ENCODE measurements around the gene SEMA3B. TPM values are rescaled to one million over a fixed set of nuclear protein-coding genes. Genes with fewer than 3 reads are reported as not detected.
A peak's percentile ranks its signal among the peaks of the same experiment; 100 is the strongest.

Gene SEMA3B
- total and polyA plus RNA-seq, 2 donors from 2014 or later = 96.1 to 99.9 TPM

DNA sequence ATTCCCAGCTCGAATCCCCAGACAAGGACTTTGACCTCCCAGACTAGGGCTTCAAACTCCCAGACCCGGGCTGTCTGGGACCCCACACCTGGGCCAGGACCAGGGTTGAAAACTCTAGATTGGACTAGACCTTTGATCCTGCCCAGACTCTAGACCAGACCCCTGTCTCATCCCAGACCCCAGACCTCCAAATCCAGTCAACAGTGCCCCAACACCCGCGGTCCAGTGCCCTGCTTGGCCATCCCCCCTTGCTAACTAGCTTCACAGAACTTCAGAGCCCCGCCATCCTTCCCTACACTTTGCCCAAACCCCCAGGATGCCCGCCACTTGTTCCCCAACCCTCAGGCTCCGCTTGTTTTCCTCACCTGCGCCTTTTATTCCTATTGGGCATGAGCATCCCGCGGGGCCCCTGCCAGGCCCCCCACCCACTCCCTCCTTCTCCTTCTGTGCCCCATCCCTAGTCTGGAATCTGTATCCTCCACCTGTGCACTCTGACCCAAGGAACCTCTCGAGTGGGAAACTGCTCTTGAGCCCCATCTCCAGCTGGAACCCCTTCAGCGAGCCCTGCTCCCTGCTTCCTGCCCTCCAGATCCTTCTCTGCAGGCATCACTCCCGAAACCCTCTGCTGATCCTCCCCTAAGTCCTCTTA is 32.3 kb upstream of the SEMA3B start:
- peak overlapping the region; percentile 75 to 95 (median 76) for H3K9ac ChIP-seq (ENCODE audit: low read length in 3 of 3)
- no peak for FAIRE-seq
- peak overlapping the region; percentile 65 to 93 (median 77) for H3K4me3 ChIP-seq (ENCODE audit: low read length in 3 of 3)
- intact Hi-C loops (cut with DNase I) = no loop called here
- H3K9me3 ChIP-seq (ENCODE audit: control insufficient read depth in 2 of 3, insufficient read depth in 1 of 3, low read length in 3 of 3) = no peaks in the 10 kb centered on the region
- TF ChIP-seq, protein P1, sequence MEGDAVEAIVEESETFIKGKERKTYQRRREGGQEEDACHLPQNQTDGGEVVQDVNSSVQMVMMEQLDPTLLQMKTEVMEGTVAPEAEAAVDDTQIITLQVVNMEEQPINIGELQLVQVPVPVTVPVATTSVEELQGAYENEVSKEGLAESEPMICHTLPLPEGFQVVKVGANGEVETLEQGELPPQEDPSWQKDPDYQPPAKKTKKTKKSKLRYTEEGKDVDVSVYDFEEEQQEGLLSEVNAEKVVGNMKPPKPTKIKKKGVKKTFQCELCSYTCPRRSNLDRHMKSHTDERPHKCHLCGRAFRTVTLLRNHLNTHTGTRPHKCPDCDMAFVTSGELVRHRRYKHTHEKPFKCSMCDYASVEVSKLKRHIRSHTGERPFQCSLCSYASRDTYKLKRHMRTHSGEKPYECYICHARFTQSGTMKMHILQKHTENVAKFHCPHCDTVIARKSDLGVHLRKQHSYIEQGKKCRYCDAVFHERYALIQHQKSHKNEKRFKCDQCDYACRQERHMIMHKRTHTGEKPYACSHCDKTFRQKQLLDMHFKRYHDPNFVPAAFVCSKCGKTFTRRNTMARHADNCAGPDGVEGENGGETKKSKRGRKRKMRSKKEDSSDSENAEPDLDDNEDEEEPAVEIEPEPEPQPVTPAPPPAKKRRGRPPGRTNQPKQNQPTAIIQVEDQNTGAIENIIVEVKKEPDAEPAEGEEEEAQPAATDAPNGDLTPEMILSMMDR (IDR thresholded peaks at IDR 0.05; ENCODE audit: borderline replicate concordance, extremely low read depth, insufficient read depth) = no peak
- no peaks in the 10 kb centered on the region for H3K27me3 ChIP-seq (ENCODE audit: control insufficient read depth, insufficient read depth, low read length)
- DNase-seq = peak in 2 of 5 donors; percentile 19 to 60
- H3K4me1 ChIP-seq (ENCODE audit: control insufficient read depth in 2 of 3, insufficient read depth in 2 of 3, low read depth in 1 of 3, low read length in 3 of 3) = peaks cover 0 to 48% (median 18%) of the 10 kb centered on the region in 3 donors
- no peaks in the 10 kb centered on the region for H3K36me3 ChIP-seq (ENCODE audit: control insufficient read depth in 2 of 3, insufficient read depth in 3 of 3, low read length in 3 of 3)
- H3K27ac ChIP-seq (ENCODE audit: low read depth in 2 of 2, low read length in 2 of 2) = peak overlapping the region; percentile 89 to 93

DNA sequence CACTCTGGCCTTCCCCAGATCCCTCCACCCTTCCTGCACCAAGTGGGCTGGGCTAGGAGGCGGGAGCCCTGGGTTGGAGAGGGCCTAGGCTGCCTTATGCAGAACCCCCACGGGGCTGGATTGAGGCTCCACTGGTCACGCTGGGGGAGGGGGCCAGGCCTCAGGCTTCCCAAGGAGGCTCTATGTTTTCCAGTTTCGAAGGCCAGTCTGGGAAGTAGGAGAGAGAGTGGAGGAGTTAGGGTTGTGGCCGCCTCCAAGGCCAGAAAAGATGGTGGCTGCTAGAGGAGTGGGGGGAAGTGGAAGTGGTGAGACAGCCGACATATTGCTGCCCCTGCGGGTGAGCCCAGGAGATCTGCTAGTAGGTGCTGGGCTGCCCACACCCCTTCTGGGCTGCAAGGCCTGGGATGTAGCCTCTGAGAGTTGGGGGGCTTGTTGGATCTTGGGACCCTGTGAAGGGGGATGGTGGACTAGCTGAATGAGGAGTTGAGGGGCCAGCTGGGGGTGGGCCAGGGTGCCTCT is 31.8 kb upstream of the SEMA3B start:
- H3K9ac ChIP-seq (ENCODE audit: low read length in 3 of 3) = peak overlapping the region; percentile 75 to 95 (median 76)
- H3K4me3 ChIP-seq (ENCODE audit: low read length in 3 of 3) = peak overlapping the region; percentile 65 to 93 (median 77)
- DNase-seq (peak in 4 of 5 donors; percentile 34 to 84 (median 66)), FAIRE-seq (no peak)
- H3K36me3 ChIP-seq (ENCODE audit: control insufficient read depth in 2 of 3, insufficient read depth in 3 of 3, low read length in 3 of 3) = no peaks in the 10 kb centered on the region
- peaks cover 0 to 53% (median 24%) of the 10 kb centered on the region in 3 donors for H3K4me1 ChIP-seq (ENCODE audit: control insufficient read depth in 2 of 3, insufficient read depth in 2 of 3, low read depth in 1 of 3, low read length in 3 of 3)
- intact Hi-C loops (cut with DNase I) = no loop called here
- TF ChIP-seq, protein P1 (IDR thresholded peaks at IDR 0.05; ENCODE audit: borderline replicate concordance, extremely low read depth, insufficient read depth) = no peak
- no peaks in the 10 kb centered on the region for H3K9me3 ChIP-seq (ENCODE audit: control insufficient read depth in 2 of 3, insufficient read depth in 1 of 3, low read length in 3 of 3)
- H3K27me3 ChIP-seq (ENCODE audit: control insufficient read depth, insufficient read depth, low read length) = no peaks in the 10 kb centered on the region
- H3K27ac ChIP-seq (ENCODE audit: low read depth in 2 of 2, low read length in 2 of 2) = peak overlapping the region; percentile 89 to 93

DNA sequence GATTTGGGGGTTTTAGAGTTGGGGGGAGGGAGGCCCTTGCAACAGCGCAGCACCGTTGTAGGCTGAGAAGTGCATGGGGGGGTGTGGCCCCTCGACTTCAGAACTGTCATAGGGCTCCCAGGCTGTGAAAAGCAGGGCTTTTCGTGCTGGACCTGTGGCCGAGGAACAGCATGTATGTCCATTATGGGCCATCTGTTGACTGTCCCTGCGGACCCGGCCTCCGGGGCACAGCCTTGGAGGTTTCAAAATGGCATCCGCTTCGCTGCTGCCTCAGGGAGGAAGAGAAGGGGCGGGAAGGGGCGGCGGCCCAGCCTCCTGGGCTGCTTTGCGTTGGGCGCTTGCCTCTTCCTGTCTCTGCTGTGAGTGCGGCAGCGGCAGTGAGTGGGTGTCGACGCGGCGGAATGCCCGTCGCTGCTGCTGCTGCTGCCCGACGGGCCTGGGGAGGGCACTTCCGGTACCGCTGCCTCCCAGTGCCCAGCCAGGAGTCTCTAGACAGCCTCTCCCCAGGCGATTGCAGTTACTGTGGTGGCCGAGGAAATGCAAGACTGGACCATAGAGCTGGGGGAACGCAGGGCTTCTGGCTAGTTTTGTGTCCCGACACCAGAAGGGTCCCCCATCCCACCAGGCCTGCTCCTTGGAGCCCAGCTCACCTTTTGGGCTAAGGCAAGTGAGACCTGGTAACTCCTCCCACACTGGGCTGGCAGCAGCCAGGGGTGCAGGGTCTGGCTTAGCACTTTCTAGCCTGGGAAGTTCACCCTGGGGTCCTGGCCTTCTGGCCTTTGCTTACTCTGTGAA is 31.0 kb upstream of the SEMA3B start:
- H3K27ac ChIP-seq (ENCODE audit: low read depth in 2 of 2, low read length in 2 of 2) = peak overlapping the region; percentile 89 to 93
- no peaks in the 10 kb centered on the region for H3K27me3 ChIP-seq (ENCODE audit: control insufficient read depth, insufficient read depth, low read length)
- H3K4me1 ChIP-seq (ENCODE audit: control insufficient read depth in 2 of 3, insufficient read depth in 2 of 3, low read depth in 1 of 3, low read length in 3 of 3) = peaks cover 0 to 60% (median 28%) of the 10 kb centered on the region in 3 donors
- TF ChIP-seq, protein P1 (IDR thresholded peaks at IDR 0.05; ENCODE audit: borderline replicate concordance, extremely low read depth, insufficient read depth) = no peak
- no peaks in the 10 kb centered on the region for H3K9me3 ChIP-seq (ENCODE audit: control insufficient read depth in 2 of 3, insufficient read depth in 1 of 3, low read length in 3 of 3)
- no peak for FAIRE-seq
- no peaks in the 10 kb centered on the region for H3K36me3 ChIP-seq (ENCODE audit: control insufficient read depth in 2 of 3, insufficient read depth in 3 of 3, low read length in 3 of 3)
- peak overlapping the region; percentile 75 to 95 (median 76) for H3K9ac ChIP-seq (ENCODE audit: low read length in 3 of 3)
- peak; percentile 76 to 97 (median 88) for DNase-seq
- intact Hi-C loops (cut with DNase I) = no loop called here
- H3K4me3 ChIP-seq (ENCODE audit: low read length in 3 of 3) = peak overlapping the region; percentile 65 to 93 (median 77)
